ENCODE measurements around the gene SLC35E2B.
A peak's percentile ranks its signal among the peaks of the same experiment; 100 is the strongest.

The SLC35E2B gene

DNA sequence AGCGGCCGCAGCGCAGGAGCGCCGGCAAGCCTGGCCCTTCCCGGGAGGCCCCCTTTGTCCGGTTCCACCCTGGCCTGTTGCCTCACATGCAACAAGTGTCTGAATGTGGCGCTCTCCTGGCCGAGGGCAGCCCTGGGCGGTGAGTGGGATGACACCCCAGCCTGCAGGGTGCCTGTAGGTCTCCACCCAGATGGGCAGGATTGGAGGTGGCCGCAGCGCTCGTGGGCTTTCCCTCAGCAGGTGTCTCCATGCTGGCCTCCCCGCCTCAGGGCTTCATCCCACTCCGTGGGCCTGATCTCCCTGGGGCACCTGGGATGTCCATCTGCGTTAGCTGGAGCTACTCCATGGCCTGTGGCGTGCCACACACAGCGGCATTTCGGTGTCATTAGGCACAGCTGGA lies 75.8 kb downstream of the SLC35E2B start:
- Histone ChIP-seq H3K9me3 (ENCODE audit: control insufficient read depth in 1 of 2, low read length in 2 of 2) (no peaks in the 10 kb centered on the region), H3K4me1 (ENCODE audit: control insufficient read depth in 1 of 2, insufficient read depth in 2 of 2, low read length in 2 of 2) (peaks cover 19 to 28% of the 10 kb centered on the region in 2 donors), H3K36me3 (ENCODE audit: control insufficient read depth in 1 of 2, insufficient read depth in 2 of 2, low read length in 2 of 2) (peaks cover 0 to 8% of the 10 kb centered on the region in 2 donors), H3K4me3 (ENCODE audit: low read depth in 1 of 2, low read length in 2 of 2) (peak overlapping the region; percentile 84 to 91), H3K9ac (ENCODE audit: low read depth in 1 of 2, low read length in 2 of 2) (peak overlapping the region; percentile 48 to 94), H3K27ac (ENCODE audit: low read depth, low read length) (no peak overlapping the region), H3K27me3 (ENCODE audit: control insufficient read depth in 1 of 2, insufficient read depth in 2 of 2, low read length in 2 of 2) (no peaks in the 10 kb centered on the region)

DNA sequence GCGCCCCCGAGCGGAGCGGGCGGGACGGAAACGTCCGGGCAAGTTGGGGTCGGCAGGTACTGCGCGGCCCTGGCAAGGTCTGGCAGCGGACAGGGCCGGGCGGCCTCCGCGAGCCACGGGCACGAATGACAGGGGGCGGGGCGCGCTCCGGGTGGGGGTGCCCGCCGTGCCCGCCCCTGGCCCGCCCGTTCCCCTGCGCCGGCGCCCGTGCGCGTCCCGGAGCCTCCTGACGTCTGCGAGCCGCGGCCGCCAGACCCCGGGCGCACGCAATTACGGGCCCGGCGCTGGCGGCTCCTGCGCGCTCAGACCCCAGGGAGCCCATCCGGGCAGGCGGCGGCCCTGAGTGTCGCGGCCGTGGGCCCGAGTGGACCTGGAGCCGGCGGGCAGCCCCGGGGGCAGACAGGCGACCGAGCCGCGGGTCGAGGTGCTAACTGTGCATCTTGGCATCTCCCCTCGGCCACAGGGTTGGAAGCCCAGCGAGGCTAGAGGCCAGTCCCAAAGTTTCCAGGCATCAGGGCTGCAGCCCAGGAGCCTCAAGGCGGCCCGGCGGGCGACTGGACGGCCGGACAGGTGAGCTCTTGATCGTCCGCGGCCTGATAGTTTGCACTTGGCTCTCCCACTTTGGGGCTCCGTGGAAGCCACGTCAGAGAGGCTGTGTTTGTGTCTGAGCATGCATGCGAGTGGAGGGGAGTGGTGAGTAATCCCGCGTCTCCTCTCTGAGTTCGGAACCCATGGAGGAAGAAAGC lies 76.4 kb downstream of the SLC35E2B start:
- Histone ChIP-seq H3K4me1 (ENCODE audit: control insufficient read depth in 1 of 2, insufficient read depth in 2 of 2, low read length in 2 of 2) (peaks cover 19 to 28% of the 10 kb centered on the region in 2 donors), H3K27ac (ENCODE audit: low read depth, low read length) (peak overlapping the region; percentile 69), H3K9ac (ENCODE audit: low read depth in 1 of 2, low read length in 2 of 2) (peak overlapping the region; percentile 48 to 94), H3K27me3 (ENCODE audit: control insufficient read depth in 1 of 2, insufficient read depth in 2 of 2, low read length in 2 of 2) (no peaks in the 10 kb centered on the region), H3K36me3 (ENCODE audit: control insufficient read depth in 1 of 2, insufficient read depth in 2 of 2, low read length in 2 of 2) (peaks cover 0 to 8% of the 10 kb centered on the region in 2 donors), H3K4me3 (ENCODE audit: low read depth in 1 of 2, low read length in 2 of 2) (peak overlapping the region; percentile 84 to 91), H3K9me3 (ENCODE audit: control insufficient read depth in 1 of 2, low read length in 2 of 2) (no peaks in the 10 kb centered on the region)

DNA sequence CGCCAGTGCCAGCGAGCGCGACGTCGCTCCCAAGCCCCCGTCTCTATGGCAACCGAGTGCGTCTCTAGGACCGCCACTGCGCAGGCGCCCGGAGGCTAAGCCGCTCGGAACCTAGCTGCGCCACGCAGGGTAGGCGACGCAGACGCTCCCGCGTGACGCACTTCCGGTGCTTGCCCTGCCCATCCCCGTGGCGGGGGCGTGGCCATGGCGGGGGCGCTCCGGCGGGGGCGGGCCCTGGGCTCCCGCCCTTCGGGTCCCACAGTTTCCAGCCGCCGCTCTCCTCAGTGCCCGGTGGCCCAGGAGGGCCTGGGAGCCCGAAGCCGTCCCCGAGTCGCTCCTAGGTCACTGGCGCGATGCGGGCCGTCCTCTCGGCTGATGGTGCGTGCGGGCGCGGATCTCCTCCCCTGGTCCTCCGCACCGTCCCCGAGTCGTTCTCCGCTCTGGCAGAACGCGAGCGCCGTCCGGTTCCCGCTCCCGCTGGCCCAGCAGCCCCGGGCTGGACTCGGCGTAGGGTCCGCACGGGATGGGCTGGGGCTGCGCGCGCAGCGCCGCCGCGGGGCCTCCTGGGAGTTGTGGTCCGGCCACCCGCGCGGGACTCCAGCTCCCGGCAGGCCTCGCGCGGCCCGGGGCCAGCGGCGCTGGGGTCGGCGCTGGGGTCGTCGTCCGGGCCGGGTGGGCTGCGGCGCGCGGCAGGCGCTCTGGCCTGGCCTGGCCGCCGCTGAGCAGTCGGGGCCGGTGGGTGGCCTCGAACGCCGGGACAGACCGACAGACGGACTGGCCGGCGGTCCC lies 77.1 kb downstream of the SLC35E2B start, which contains the start of gene MIB2:
TSS of gene MIB2 (plus strand) at position 245 of the 789 bp plus-strand sequence. CDS start 7,953 bp downstream, outside the sequence.
- peak within 1 kb of the TSS; percentile 94 for H3K9ac ChIP-seq (ENCODE audit: low read depth in 1 of 2, low read length in 2 of 2)
- H3K27ac ChIP-seq (ENCODE audit: low read depth, low read length) = peak within 1 kb of the TSS; percentile 100
- peaks cover 19 to 28% of the 10 kb centered on the region in 2 donors for H3K4me1 ChIP-seq (ENCODE audit: control insufficient read depth in 1 of 2, insufficient read depth in 2 of 2, low read length in 2 of 2)

DNA sequence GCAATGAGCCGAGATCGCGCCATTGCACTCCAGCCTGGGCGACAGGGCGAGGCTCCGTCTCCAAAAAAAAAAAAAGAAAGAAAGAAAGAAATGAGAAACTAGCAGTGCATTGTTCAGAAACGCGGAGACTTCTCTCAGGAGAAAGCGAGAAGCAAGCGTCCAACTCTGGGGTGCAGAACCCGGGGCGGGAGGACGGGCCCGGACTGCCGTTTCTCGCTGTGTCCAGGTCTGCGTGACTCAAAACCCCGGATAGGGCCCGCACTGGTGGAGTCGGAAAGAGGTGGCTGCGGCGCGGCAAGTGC lies 77.7 kb downstream of the SLC35E2B start:
- H3K4me3 ChIP-seq (ENCODE audit: low read depth in 1 of 2, low read length in 2 of 2) = peak overlapping the region; percentile 84 to 91
- H3K27me3 ChIP-seq (ENCODE audit: control insufficient read depth in 1 of 2, insufficient read depth in 2 of 2, low read length in 2 of 2) = no peaks in the 10 kb centered on the region

More for the DNA sequence above, 77.1 kb downstream of the SLC35E2B start, which contains the start of gene MIB2:
- Histone ChIP-seq H3K27me3 (ENCODE audit: control insufficient read depth in 1 of 2, insufficient read depth in 2 of 2, low read length in 2 of 2) (no peaks in the 10 kb centered on the region), H3K36me3 (ENCODE audit: control insufficient read depth in 1 of 2, insufficient read depth in 2 of 2, low read length in 2 of 2) (peaks cover 0 to 8% of the 10 kb centered on the region in 2 donors), H3K4me3 (ENCODE audit: low read depth in 1 of 2, low read length in 2 of 2) (peak within 1 kb of the TSS; percentile 84 to 91), H3K9me3 (ENCODE audit: control insufficient read depth in 1 of 2, low read length in 2 of 2) (no peaks in the 10 kb centered on the region)

DNA sequence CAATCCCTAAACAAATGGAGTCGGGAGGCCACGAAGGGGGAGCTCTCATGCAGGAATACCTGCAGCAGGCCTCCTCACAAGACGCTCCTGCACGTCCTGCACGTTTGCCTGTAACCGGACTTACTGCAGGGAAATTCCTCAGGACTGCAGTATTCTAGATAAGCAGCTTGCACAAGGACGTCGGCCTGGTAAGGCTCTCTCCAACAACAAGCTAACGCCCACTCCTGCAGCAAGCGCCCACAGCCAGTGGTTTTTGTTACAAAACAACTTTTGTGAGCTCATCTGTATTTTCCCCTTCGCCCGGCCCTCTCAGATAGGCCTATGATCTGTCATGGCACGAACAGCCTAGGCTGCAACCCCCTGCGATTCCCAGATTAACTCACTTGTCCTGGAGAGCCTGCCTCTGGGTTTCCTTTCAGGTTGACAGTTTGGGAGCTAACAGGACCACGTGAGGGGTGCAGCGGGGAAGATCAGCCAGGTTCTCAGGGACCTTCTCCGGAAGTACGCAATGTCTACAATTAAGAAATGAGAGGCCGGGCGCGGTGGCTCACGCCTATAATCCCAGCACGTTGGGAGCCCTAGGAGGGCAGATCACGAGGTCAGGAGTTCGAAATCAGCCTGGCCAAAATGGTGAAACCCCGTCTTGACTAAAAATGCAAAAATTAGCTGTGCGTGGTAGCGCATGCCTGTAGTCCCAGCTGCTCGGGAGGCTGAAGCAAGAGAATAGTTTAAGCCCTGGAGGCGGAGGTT lies 78.2 kb downstream of the SLC35E2B start:
- Histone ChIP-seq H3K27ac (ENCODE audit: low read depth, low read length) (no peak overlapping the region), H3K36me3 (ENCODE audit: control insufficient read depth in 1 of 2, insufficient read depth in 2 of 2, low read length in 2 of 2) (peaks cover 0 to 8% of the 10 kb centered on the region in 2 donors), H3K4me1 (ENCODE audit: control insufficient read depth in 1 of 2, insufficient read depth in 2 of 2, low read length in 2 of 2) (peaks cover 19 to 28% of the 10 kb centered on the region in 2 donors), H3K9ac (ENCODE audit: low read depth in 1 of 2, low read length in 2 of 2) (peak overlapping the region; percentile 29 to 94), H3K27me3 (ENCODE audit: control insufficient read depth in 1 of 2, insufficient read depth in 2 of 2, low read length in 2 of 2) (no peaks in the 10 kb centered on the region), H3K9me3 (ENCODE audit: control insufficient read depth in 1 of 2, low read length in 2 of 2) (no peaks in the 10 kb centered on the region), H3K4me3 (ENCODE audit: low read depth in 1 of 2, low read length in 2 of 2) (peak overlapping the region; percentile 84 to 91)

More for the DNA sequence above, 77.7 kb downstream of the SLC35E2B start:
- H3K27ac ChIP-seq (ENCODE audit: low read depth, low read length) = peak overlapping the region; percentile 44
- no peaks in the 10 kb centered on the region for H3K9me3 ChIP-seq (ENCODE audit: control insufficient read depth in 1 of 2, low read length in 2 of 2)
- H3K4me1 ChIP-seq (ENCODE audit: control insufficient read depth in 1 of 2, insufficient read depth in 2 of 2, low read length in 2 of 2) = peaks cover 19 to 28% of the 10 kb centered on the region in 2 donors
- peak overlapping the region; percentile 13 to 94 for H3K9ac ChIP-seq (ENCODE audit: low read depth in 1 of 2, low read length in 2 of 2)
- peaks cover 0 to 8% of the 10 kb centered on the region in 2 donors for H3K36me3 ChIP-seq (ENCODE audit: control insufficient read depth in 1 of 2, insufficient read depth in 2 of 2, low read length in 2 of 2)

DNA sequence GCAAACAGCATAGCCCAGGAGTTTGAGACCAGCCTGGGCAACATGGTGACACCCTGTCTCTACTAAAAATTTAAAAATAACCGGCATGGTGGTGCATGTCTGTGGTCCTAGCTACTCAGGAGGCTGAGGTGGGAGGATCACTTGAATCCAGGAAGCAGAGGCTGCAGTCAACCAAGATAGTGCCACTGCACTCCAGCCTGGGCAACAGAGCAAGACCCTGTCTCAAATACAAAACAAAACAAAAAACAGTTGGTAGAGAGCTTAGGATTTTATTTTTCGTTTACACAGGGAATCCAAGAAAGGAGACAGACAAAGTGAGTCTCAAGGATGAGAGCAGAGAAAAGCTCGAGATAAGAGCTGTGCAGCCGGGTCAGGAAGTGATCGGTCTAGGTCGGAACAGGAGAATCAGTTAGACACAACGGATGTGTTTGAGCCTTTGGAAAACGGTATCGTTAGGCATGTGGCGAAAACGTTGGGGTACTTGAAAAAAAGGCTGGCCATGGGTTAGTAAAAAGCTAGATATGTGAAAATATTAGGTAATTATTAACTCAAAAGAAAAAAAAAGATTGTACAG lies 79.0 kb downstream of the SLC35E2B start:
- Histone ChIP-seq H3K27ac (ENCODE audit: low read depth, low read length) (no peak overlapping the region), H3K27me3 (ENCODE audit: control insufficient read depth in 1 of 2, insufficient read depth in 2 of 2, low read length in 2 of 2) (no peaks in the 10 kb centered on the region), H3K4me1 (ENCODE audit: control insufficient read depth in 1 of 2, insufficient read depth in 2 of 2, low read length in 2 of 2) (peaks cover 19 to 28% of the 10 kb centered on the region in 2 donors), H3K36me3 (ENCODE audit: control insufficient read depth in 1 of 2, insufficient read depth in 2 of 2, low read length in 2 of 2) (peaks cover 0 to 8% of the 10 kb centered on the region in 2 donors), H3K9me3 (ENCODE audit: control insufficient read depth in 1 of 2, low read length in 2 of 2) (no peaks in the 10 kb centered on the region), H3K4me3 (ENCODE audit: low read depth in 1 of 2, low read length in 2 of 2) (peak overlapping the region; percentile 84 to 91), H3K9ac (ENCODE audit: low read depth in 1 of 2, low read length in 2 of 2) (peak overlapping the region; percentile 29 to 94)

DNA sequence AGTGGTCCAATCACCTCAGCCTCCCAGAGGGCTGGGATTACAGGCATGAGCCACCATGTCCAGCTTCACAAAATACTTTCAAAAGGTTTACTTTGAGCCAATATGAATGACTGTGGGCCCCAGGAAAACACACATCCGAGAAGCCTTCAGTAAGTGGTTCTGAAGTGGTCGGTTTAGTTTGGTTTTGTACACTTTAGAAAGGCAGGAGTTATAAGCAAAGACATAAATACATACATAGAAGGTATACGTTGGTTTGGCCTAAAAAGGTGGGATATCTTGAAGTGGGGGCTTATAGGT lies 80.5 kb downstream of the SLC35E2B start:
- Histone ChIP-seq H3K4me1 (ENCODE audit: control insufficient read depth in 1 of 2, insufficient read depth in 2 of 2, low read length in 2 of 2) (peaks cover 16 to 24% of the 10 kb centered on the region in 2 donors), H3K27me3 (ENCODE audit: control insufficient read depth in 1 of 2, insufficient read depth in 2 of 2, low read length in 2 of 2) (no peaks in the 10 kb centered on the region), H3K4me3 (ENCODE audit: low read depth in 1 of 2, low read length in 2 of 2) (no peak overlapping the region), H3K9me3 (ENCODE audit: control insufficient read depth in 1 of 2, low read length in 2 of 2) (no peaks in the 10 kb centered on the region), H3K27ac (ENCODE audit: low read depth, low read length) (no peak overlapping the region), H3K36me3 (ENCODE audit: control insufficient read depth in 1 of 2, insufficient read depth in 2 of 2, low read length in 2 of 2) (no peaks in the 10 kb centered on the region), H3K9ac (ENCODE audit: low read depth in 1 of 2, low read length in 2 of 2) (no peak overlapping the region)

DNA sequence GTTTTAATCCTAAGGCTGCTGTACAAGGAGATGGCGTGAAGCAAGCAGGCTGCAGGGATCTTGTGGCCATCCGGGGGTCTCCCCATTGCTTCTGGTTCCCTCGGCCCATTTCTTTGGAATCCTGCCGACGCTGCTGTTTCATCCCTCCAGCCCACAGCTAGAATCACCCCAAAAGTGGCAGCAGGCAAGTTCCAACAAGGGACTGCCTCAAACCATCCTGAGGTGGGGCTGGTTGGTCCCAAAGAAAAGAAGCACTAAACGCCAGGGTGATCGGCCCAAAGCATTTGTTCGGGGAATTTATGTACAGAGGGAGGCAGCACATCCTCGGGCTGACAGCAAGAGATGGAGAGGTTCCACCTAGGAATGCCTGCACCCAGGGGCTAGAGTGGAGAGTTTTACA lies 81.8 kb downstream of the SLC35E2B start:
- peaks cover 9 to 20% of the 10 kb centered on the region in 2 donors for H3K4me1 ChIP-seq (ENCODE audit: control insufficient read depth in 1 of 2, insufficient read depth in 2 of 2, low read length in 2 of 2)
- H3K27ac ChIP-seq (ENCODE audit: low read depth, low read length) = no peak overlapping the region
- H3K27me3 ChIP-seq (ENCODE audit: control insufficient read depth in 1 of 2, insufficient read depth in 2 of 2, low read length in 2 of 2) = no peaks in the 10 kb centered on the region
- no peaks in the 10 kb centered on the region for H3K9me3 ChIP-seq (ENCODE audit: control insufficient read depth in 1 of 2, low read length in 2 of 2)
- H3K4me3 ChIP-seq (ENCODE audit: low read depth in 1 of 2, low read length in 2 of 2) = no peak overlapping the region
- no peaks in the 10 kb centered on the region for H3K36me3 ChIP-seq (ENCODE audit: control insufficient read depth in 1 of 2, insufficient read depth in 2 of 2, low read length in 2 of 2)
- no peak overlapping the region for H3K9ac ChIP-seq (ENCODE audit: low read depth in 1 of 2, low read length in 2 of 2)

DNA sequence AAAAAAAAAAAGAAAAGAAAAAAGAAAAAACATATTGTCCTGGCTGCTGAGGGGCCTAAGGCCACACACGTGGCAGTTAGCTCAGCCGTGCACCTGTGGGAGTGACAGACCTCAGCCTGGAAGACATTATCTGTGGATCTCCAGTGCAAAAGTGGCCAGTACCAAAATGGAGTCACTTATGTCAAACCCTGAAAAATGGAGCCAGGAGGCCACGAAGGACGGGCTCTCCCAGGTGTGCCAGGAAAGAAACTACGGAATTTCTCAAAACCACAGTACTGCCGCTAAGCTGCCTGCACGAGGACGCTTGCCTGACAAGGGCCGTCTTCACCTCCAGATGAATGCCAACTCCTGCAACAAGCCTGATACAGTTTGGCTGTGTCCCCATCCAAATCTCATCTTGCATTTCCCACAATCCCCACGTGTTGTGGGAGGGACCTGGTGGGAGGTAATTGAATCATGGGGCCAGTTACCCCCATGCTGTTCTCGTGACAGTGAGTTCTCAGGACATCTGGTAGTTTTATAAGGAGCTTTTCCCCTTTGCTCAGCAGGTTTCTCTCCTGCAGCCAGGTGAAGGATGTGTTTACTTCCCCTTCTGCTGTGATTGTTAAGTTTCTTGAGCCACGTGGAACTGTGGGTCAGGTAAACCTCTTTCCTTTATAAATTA lies 82.6 kb downstream of the SLC35E2B start:
- H3K27me3 ChIP-seq (ENCODE audit: control insufficient read depth in 1 of 2, insufficient read depth in 2 of 2, low read length in 2 of 2) = no peaks in the 10 kb centered on the region
- no peak overlapping the region for H3K9ac ChIP-seq (ENCODE audit: low read depth in 1 of 2, low read length in 2 of 2)
- no peak overlapping the region for H3K27ac ChIP-seq (ENCODE audit: low read depth, low read length)
- H3K9me3 ChIP-seq (ENCODE audit: control insufficient read depth in 1 of 2, low read length in 2 of 2) = no peaks in the 10 kb centered on the region
- H3K36me3 ChIP-seq (ENCODE audit: control insufficient read depth in 1 of 2, insufficient read depth in 2 of 2, low read length in 2 of 2) = no peaks in the 10 kb centered on the region
- peaks cover 9 to 20% of the 10 kb centered on the region in 2 donors for H3K4me1 ChIP-seq (ENCODE audit: control insufficient read depth in 1 of 2, insufficient read depth in 2 of 2, low read length in 2 of 2)
- no peak overlapping the region for H3K4me3 ChIP-seq (ENCODE audit: low read depth in 1 of 2, low read length in 2 of 2)
